ENCODE results near the gene ST14. TPM values are rescaled to one million over a fixed set of nuclear protein-coding genes. Genes with fewer than 3 reads are reported as not detected.
"Not testable (repeated sequence)": the region's sequence is repeated elsewhere in the genome, so short reads cannot be mapped to it uniquely, and the experiment has no call there.

The ST14 gene
- total RNA-seq, 1 donor from 2014 or later: 1.4 TPM

DNA sequence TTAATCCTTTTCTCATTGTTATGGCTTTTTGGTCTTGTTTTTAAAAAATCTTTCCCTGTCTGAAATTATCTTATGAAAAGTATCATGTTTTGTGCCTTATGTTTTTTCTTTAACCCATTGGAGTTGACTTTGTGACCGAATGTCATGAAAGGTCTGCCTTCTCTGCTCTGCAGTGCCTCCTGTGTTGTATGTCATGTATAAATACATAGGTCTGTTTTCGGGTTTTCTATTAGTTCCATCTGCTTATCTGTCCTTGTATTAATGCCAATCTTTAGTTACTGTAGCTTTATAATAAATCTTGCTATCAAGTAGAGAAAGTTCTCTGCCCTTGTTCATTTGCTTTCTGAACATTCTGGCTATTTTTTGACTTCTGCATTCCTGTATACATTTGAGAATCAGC is 82.1 kb downstream of the ST14 start:
- Histone ChIP-seq H3K27me3 (no peaks in the 10 kb centered on the region), H4K20me1 (ENCODE audit: low read depth) (no peaks in the 10 kb centered on the region), H3F3A (ENCODE audit: low read depth) (no peaks in the 10 kb centered on the region), H2AFZ (replicated peaks) (no peak overlapping the region), H3K79me2 (ENCODE audit: low read depth) (no peaks in the 10 kb centered on the region), H3K4me3 (no peak overlapping the region), H3K9ac (no peak overlapping the region), H3K4me1 (no peaks in the 10 kb centered on the region), H3K4me2 (no peak overlapping the region), H3K27ac (no peak overlapping the region), H3K36me3 (no peaks in the 10 kb centered on the region), H3K9me3 (ENCODE audit: low read depth) (no peaks in the 10 kb centered on the region)
- DNase-seq (ENCODE audit: low spot score): no peak
- no peak for TF ChIP-seq EZH2 (IDR thresholded peaks at IDR 0.05)
- TF ChIP-seq, protein P1, sequence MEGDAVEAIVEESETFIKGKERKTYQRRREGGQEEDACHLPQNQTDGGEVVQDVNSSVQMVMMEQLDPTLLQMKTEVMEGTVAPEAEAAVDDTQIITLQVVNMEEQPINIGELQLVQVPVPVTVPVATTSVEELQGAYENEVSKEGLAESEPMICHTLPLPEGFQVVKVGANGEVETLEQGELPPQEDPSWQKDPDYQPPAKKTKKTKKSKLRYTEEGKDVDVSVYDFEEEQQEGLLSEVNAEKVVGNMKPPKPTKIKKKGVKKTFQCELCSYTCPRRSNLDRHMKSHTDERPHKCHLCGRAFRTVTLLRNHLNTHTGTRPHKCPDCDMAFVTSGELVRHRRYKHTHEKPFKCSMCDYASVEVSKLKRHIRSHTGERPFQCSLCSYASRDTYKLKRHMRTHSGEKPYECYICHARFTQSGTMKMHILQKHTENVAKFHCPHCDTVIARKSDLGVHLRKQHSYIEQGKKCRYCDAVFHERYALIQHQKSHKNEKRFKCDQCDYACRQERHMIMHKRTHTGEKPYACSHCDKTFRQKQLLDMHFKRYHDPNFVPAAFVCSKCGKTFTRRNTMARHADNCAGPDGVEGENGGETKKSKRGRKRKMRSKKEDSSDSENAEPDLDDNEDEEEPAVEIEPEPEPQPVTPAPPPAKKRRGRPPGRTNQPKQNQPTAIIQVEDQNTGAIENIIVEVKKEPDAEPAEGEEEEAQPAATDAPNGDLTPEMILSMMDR (IDR thresholded peaks at IDR 0.05): peak; percentile 12
- Mint-ChIP-seq H3K4me1 (no peaks in the 10 kb centered on the region), H3K4me3 (no peak overlapping the region), H3K36me3 (peaks cover 6% of the 10 kb centered on the region), H3K27me3 (ENCODE audit: insufficient read depth, low read depth) (no peaks in the 10 kb centered on the region), H3K9me3 (no peaks in the 10 kb centered on the region), H3K27ac (no peak overlapping the region)

DNA sequence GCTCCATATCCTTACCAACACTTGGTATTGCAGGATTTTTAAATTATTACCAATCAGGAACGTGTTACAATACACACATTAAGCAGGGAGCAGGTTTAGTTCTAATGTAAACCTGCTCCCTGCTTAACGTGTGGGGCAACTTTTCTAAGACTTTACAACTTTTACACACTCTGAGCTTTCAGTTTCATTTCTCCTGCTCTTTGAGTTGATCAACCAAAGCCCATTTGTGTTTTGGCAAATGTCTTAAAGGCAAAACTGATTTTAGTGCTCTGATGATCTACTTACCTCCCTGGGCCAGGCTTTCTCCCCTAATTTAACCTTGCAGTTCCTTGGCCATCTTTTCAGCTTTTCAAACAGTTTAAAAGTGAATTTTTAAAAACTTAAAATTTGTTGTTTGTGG is 84.2 kb downstream of the ST14 start:
- H3K36me3 ChIP-seq: no peaks in the 10 kb centered on the region
- H3K4me1 ChIP-seq: no peaks in the 10 kb centered on the region
- H3K4me3 ChIP-seq: no peak overlapping the region
- no peak overlapping the region for H3K27ac Mint-ChIP-seq
- H3K4me2 ChIP-seq: no peak overlapping the region
- no peaks in the 10 kb centered on the region for H3K27me3 ChIP-seq
- H3K27ac ChIP-seq: no peak overlapping the region
- no peak overlapping the region for H3K9ac ChIP-seq
- peaks cover 8% of the 10 kb centered on the region for H3K79me2 ChIP-seq (ENCODE audit: low read depth)
- H3K27me3 Mint-ChIP-seq (ENCODE audit: insufficient read depth, low read depth): no peaks in the 10 kb centered on the region
- TF ChIP-seq, protein P1 (IDR thresholded peaks at IDR 0.05): no peak
- TF ChIP-seq EZH2phosphoT487 (IDR thresholded peaks at IDR 0.05) (no peak), EZH2 (IDR thresholded peaks at IDR 0.05) (no peak)
- DNase-seq (ENCODE audit: low spot score): no peak
- no peak overlapping the region for H2AFZ ChIP-seq (replicated peaks)
- no peaks in the 10 kb centered on the region for H3K9me3 ChIP-seq (ENCODE audit: low read depth)
- peaks cover 4% of the 10 kb centered on the region for H3K36me3 Mint-ChIP-seq
- no peaks in the 10 kb centered on the region for H4K20me1 ChIP-seq (ENCODE audit: low read depth)
- no peaks in the 10 kb centered on the region for H3K9me3 Mint-ChIP-seq
- no peak overlapping the region for H3K4me3 Mint-ChIP-seq
- H3F3A ChIP-seq (ENCODE audit: low read depth): no peaks in the 10 kb centered on the region
- H3K4me1 Mint-ChIP-seq: peaks cover 3% of the 10 kb centered on the region

DNA sequence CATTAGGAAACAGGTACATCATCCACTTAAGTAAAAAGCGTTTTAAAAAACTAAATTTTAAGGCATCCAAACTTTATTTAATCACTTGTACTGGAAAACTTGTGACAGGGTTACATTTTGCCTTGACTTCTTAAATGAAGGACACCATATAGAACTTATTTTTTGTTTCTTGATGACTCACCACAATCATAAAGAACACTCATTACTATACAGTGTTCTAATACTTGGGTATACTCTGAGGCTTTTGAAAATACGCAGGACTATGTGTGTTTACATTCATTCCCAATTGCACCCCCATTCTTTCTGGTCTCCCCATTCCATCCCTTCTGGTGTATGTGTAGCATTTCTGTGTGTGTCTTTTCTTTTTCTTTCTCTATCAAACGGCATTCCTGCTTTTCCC is 85.3 kb downstream of the ST14 start:
- no peak for DNase-seq (ENCODE audit: low spot score)
- H3K36me3 Mint-ChIP-seq: peaks cover 2% of the 10 kb centered on the region
- TF ChIP-seq EZH2phosphoT487 (IDR thresholded peaks at IDR 0.05) (no peak), EZH2 (IDR thresholded peaks at IDR 0.05) (no peak)
- TF ChIP-seq, protein P1 (IDR thresholded peaks at IDR 0.05): no peak
- H3K9ac ChIP-seq: no peak overlapping the region
- no peaks in the 10 kb centered on the region for H3K27me3 Mint-ChIP-seq (ENCODE audit: insufficient read depth, low read depth)
- H3K4me1 ChIP-seq: no peaks in the 10 kb centered on the region
- H3K9me3 ChIP-seq (ENCODE audit: low read depth): no peaks in the 10 kb centered on the region
- H3K27ac Mint-ChIP-seq: no peak overlapping the region
- H3K9me3 Mint-ChIP-seq: no peaks in the 10 kb centered on the region
- H3K4me3 ChIP-seq: no peak overlapping the region
- H2AFZ ChIP-seq (replicated peaks): no peak overlapping the region
- no peaks in the 10 kb centered on the region for H3K27me3 ChIP-seq
- H3F3A ChIP-seq (ENCODE audit: low read depth): no peaks in the 10 kb centered on the region
- H3K4me1 Mint-ChIP-seq: peaks cover 3% of the 10 kb centered on the region
- H3K79me2 ChIP-seq (ENCODE audit: low read depth): peaks cover 10% of the 10 kb centered on the region
- no peaks in the 10 kb centered on the region for H4K20me1 ChIP-seq (ENCODE audit: low read depth)
- no peak overlapping the region for H3K4me2 ChIP-seq
- no peak overlapping the region for H3K4me3 Mint-ChIP-seq
- no peaks in the 10 kb centered on the region for H3K36me3 ChIP-seq
- no peak overlapping the region for H3K27ac ChIP-seq

DNA sequence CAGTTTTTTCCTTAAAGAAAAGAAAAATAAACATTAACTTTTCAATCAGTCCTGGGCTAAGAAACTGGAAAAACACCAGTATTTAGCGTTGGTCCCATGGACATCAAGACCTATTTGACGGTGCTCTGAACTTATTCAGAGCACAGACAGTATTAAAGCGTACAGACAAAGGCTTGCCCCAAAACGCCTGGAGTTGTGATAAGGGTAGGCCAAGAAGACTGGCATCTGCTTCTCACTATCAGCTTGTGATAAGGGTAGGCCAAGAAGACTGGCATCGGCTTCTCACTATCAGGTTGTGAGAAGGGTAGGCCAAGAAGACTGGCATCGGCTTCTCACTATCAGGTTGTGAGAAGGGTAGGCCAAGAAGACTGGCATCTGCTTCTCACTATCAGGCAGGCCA is 85.8 kb downstream of the ST14 start:
- not testable (repeated sequence) for H3K27ac Mint-ChIP-seq; H3K4me3 ChIP-seq; H3K4me3 Mint-ChIP-seq; DNase-seq (ENCODE audit: low spot score); H3F3A ChIP-seq (ENCODE audit: low read depth); H3K27me3 ChIP-seq; H3K4me1 Mint-ChIP-seq; H3K4me2 ChIP-seq; H3K9me3 Mint-ChIP-seq; H2AFZ ChIP-seq (replicated peaks); H3K9ac ChIP-seq; H3K36me3 Mint-ChIP-seq; H3K4me1 ChIP-seq; H4K20me1 ChIP-seq (ENCODE audit: low read depth); H3K27me3 Mint-ChIP-seq (ENCODE audit: insufficient read depth, low read depth); H3K36me3 ChIP-seq; H3K9me3 ChIP-seq (ENCODE audit: low read depth); H3K27ac ChIP-seq
- H3K79me2 ChIP-seq (ENCODE audit: low read depth): peaks cover 16% of the 10 kb centered on the region
